H1 (cell line): ENCODE data around the gene SHLD1. TPM values are rescaled to one million over a fixed set of nuclear protein-coding genes. Genes with fewer than 3 reads are reported as not detected.

Experiments
- CTCF ChIA-PET: fragments of 300-600 bp; sonication (Branson Sonifier 250); formaldehyde crosslinking; loops from one replicate; lab custom pipeline; 2021; ENCODE audit not compliant: partially characterized antibody; lab: Charles Lee
- POLR2A ChIA-PET: fragments of 300-600 bp; sonication (Branson Sonifier 250); formaldehyde crosslinking; loops from one replicate; lab custom pipeline; 2021; ENCODE audit warnings: inconsistent platforms; ENCODE audit not compliant: partially characterized antibody; lab: Charles Lee
- DNase-seq, 2 experiments: peaks; one replicate each; pipeline versions ENCODE4 v3.0.0 to v3.0.0-alpha.2; 2010 to 2022; ENCODE audit warnings: low spot score in 2 of 2, low read depth in 1 of 2, mixed read lengths in 1 of 2
- FAIRE-seq: peaks from 2 replicates; lab custom pipeline; 2011; peaks lifted over from hg19 to GRCh38; lab: Jason Lieb, UNC
- H2AFZ ChIP-seq: 2 replicates; pipeline ENCODE4 v1.8.1; 2012; ENCODE audit warnings: low read length, inconsistent platforms
- H2AK5ac ChIP-seq: 2 replicates; pipeline ENCODE4 v1.6.1; 2013; ENCODE audit warnings: low read depth, low read length
- H2BK120ac ChIP-seq: replicated peaks from 2 replicates; pipeline ENCODE3; 2013; ENCODE audit warnings: low read depth, low read length, inconsistent platforms
- H2BK12ac ChIP-seq: 2 replicates; pipeline ENCODE4 v1.6.1; 2013; ENCODE audit warnings: low read depth, low read length
- H2BK15ac ChIP-seq: 2 replicates; pipeline ENCODE4 v1.6.1; 2013; ENCODE audit warnings: low read length
- H2BK20ac ChIP-seq: 2 replicates; pipeline ENCODE4 v1.6.1; 2013; ENCODE audit warnings: low read length
- H2BK5ac ChIP-seq: 2 replicates; pipeline ENCODE4 v1.6.1; 2013; ENCODE audit warnings: low read depth, low read length
- H3K14ac ChIP-seq: 2 replicates; pipeline ENCODE4 v1.6.1; 2013; ENCODE audit warnings: inconsistent platforms; ENCODE audit not compliant: insufficient read length
- H3K18ac ChIP-seq: 2 replicates; pipeline ENCODE4 v1.6.1; 2013; ENCODE audit warnings: low read length; ENCODE audit errors: extremely low read depth
- H3K23ac ChIP-seq: 2 replicates; pipeline ENCODE4 v1.6.1; 2013; ENCODE audit warnings: inconsistent platforms; ENCODE audit not compliant: insufficient read length
- H3K23me2 ChIP-seq: 2 replicates; pipeline ENCODE4 v1.6.1; 2013; ENCODE audit warnings: low read depth, low read length
- H3K27ac ChIP-seq: 2 replicates; pipeline ENCODE4 v1.6.1; 2011; ENCODE audit warnings: low read depth, low read length, inconsistent platforms
- H3K27me3 ChIP-seq, 4 experiments: replicated peaks in 1 of 4; 1 replicate in 1 of 4; 2 replicates in 3 of 4; pipeline versions ENCODE4 v1.6.1 to v1.8.1; 2011 to 2013; ENCODE audit warnings: low read length in 3 of 4, mild to moderate bottlenecking in 3 of 4, inconsistent platforms in 2 of 4, mixed read lengths in 2 of 4, moderate library complexity in 1 of 4; ENCODE audit not compliant: control insufficient read depth in 3 of 4, insufficient read depth in 3 of 4; ENCODE audit errors: extremely low read depth in 1 of 4
- H3K36me3 ChIP-seq, 4 experiments: 2 replicates each; pipeline versions ENCODE4 v1.6.1 to v1.8.1; 2011 to 2013; ENCODE audit warnings: mild to moderate bottlenecking in 4 of 4, low read length in 3 of 4, moderate library complexity in 2 of 4, control low read depth in 1 of 4, inconsistent platforms in 1 of 4; ENCODE audit not compliant: insufficient read depth in 4 of 4, control insufficient read depth in 2 of 4
- H3K4ac ChIP-seq: replicated peaks from 2 replicates; pipeline ENCODE3; 2013; ENCODE audit warnings: low read length, low read depth, mixed read lengths, inconsistent platforms; ENCODE audit not compliant: insufficient read length
- H3K4me1 ChIP-seq, 4 experiments: replicated peaks in 1 of 4; 1 replicate in 1 of 4; 2 replicates in 3 of 4; pipeline versions ENCODE4 v1.6.1 to v1.8.1; 2011 to 2013; ENCODE audit warnings: low read length in 3 of 4, inconsistent platforms in 2 of 4, mixed read lengths in 1 of 4; ENCODE audit not compliant: insufficient read depth in 4 of 4, control insufficient read depth in 3 of 4
- H3K4me2 ChIP-seq, 2 experiments: 2 replicates each; pipeline versions ENCODE4 v1.6.1 to v1.8.1; 2011 to 2013; ENCODE audit warnings: low read depth in 2 of 2, low read length in 2 of 2, control low read depth in 1 of 2, inconsistent platforms in 1 of 2, mild to moderate bottlenecking in 1 of 2; ENCODE audit not compliant: insufficient read depth in 1 of 2
- H3K4me3 ChIP-seq, 4 experiments: fragments of 200-600, 300-600 bp in 1 of 4; sonication (generic), shearing (Covaris generic), sonication (Bioruptor Twin) in 1 of 4; 2 replicates each; pipeline versions ENCODE4 v1.5.1 to v1.8.1; 2011 to 2016; ENCODE audit warnings: low read length in 4 of 4, low read depth in 3 of 4, control low read depth in 2 of 4, inconsistent platforms in 2 of 4, mild to moderate bottlenecking in 2 of 4, mixed read lengths in 1 of 4, moderate library complexity in 1 of 4; ENCODE audit not compliant: insufficient read depth in 2 of 4; ENCODE audit errors: extremely low read depth in 1 of 4
- H3K56ac ChIP-seq: replicated peaks from 2 replicates; pipeline ENCODE3; 2013; ENCODE audit warnings: low read depth, mild to moderate bottlenecking, mixed read lengths, low read length, inconsistent platforms; ENCODE audit not compliant: insufficient read length
- H3K79me1 ChIP-seq: 2 replicates; pipeline ENCODE4 v1.6.1; 2013; ENCODE audit warnings: low read depth, low read length, control low read depth
- H3K79me2 ChIP-seq, 2 experiments: 2 replicates each; pipeline versions ENCODE4 v1.6.1 to v1.8.1; 2012 to 2013; ENCODE audit warnings: low read length in 2 of 2, mild to moderate bottlenecking in 2 of 2, inconsistent platforms in 1 of 2; ENCODE audit not compliant: insufficient read depth in 2 of 2, control insufficient read depth in 1 of 2
- H3K9ac ChIP-seq, 4 experiments: replicated peaks in 1 of 4; 1 replicate in 1 of 4; 2 replicates in 3 of 4; pipeline versions ENCODE4 v1.6.1 to v1.8.1; 2011 to 2013; ENCODE audit warnings: low read depth in 3 of 4, low read length in 3 of 4, control low read depth in 2 of 4, mild to moderate bottlenecking in 2 of 4, moderate library complexity in 2 of 4, inconsistent platforms in 1 of 4; ENCODE audit errors: extremely low read depth in 1 of 4
- H3K9me3 ChIP-seq, 2 experiments: 2 replicates each; pipeline versions ENCODE4 v1.6.1 to v1.8.1; 2012 to 2013; ENCODE audit warnings: mild to moderate bottlenecking in 2 of 2, moderate library complexity in 2 of 2, control low read depth in 1 of 2, inconsistent platforms in 1 of 2, low read depth in 1 of 2, low read length in 1 of 2, mixed read lengths in 1 of 2; ENCODE audit not compliant: insufficient read depth in 2 of 2
- H4K20me1 ChIP-seq, 2 experiments: replicated peaks in 1 of 2; 2 replicates each; pipeline versions ENCODE3 to v1.8.1; 2011 to 2013; ENCODE audit warnings: inconsistent platforms in 2 of 2, low read length in 2 of 2, mild to moderate bottlenecking in 1 of 2; ENCODE audit not compliant: insufficient read depth in 2 of 2, control insufficient read depth in 1 of 2
- H4K5ac ChIP-seq: 2 replicates; pipeline ENCODE4 v1.6.1; 2013; ENCODE audit warnings: low read length, low read depth, mixed read lengths, inconsistent platforms; ENCODE audit not compliant: insufficient read length
- H4K8ac ChIP-seq: 2 replicates; pipeline ENCODE4 v1.8.0; 2013; ENCODE audit warnings: mild to moderate bottlenecking, moderate library complexity, low read length, inconsistent platforms; ENCODE audit not compliant: insufficient read depth; ENCODE audit errors: extremely low read depth
- H4K91ac ChIP-seq: replicated peaks from 2 replicates; pipeline ENCODE3; 2013; ENCODE audit warnings: low read length, mixed read lengths, inconsistent platforms; ENCODE audit not compliant: insufficient read length
- CTBP2 ChIP-seq: IDR thresholded peaks from 2 replicates; pipeline ENCODE4 v1.7.0; 2011; ENCODE audit warnings: borderline replicate concordance, mild to moderate bottlenecking, moderate library complexity, mixed read lengths, low read length; ENCODE audit not compliant: insufficient read depth, insufficient read length
- EP300 ChIP-seq, 2 experiments: IDR thresholded peaks; 1 replicate in 1 of 2; 2 replicates in 1 of 2; pipeline ENCODE4 v1.6.1; 2011 to 2012; ENCODE audit warnings: low read depth in 2 of 2, low read length in 2 of 2, mild to moderate bottlenecking in 2 of 2, borderline replicate concordance in 1 of 2, inconsistent platforms in 1 of 2, moderate library complexity in 1 of 2
- FOSL1 ChIP-seq: IDR thresholded peaks from 2 replicates; pipeline ENCODE4 v1.6.1; 2011; ENCODE audit warnings: mild to moderate bottlenecking, low read depth, low read length, moderate library complexity; ENCODE audit not compliant: insufficient read depth
- HDAC2 ChIP-seq, 2 experiments: fragments of 300-600 bp in 1 of 2; sonication (generic) in 1 of 2; IDR thresholded peaks; 2 replicates each; pipeline ENCODE4 v1.6.1; 2011 to 2012; ENCODE audit warnings: low read depth in 2 of 2, low read length in 2 of 2, mild to moderate bottlenecking in 2 of 2, moderate library complexity in 2 of 2, borderline replicate concordance in 1 of 2, inconsistent platforms in 1 of 2
- KDM5A ChIP-seq: fragments of 200-600 bp; IDR thresholded peaks from 2 replicates; pipeline ENCODE4 v1.7.1; 2012; ENCODE audit warnings: mild to moderate bottlenecking, low read length, inconsistent platforms, mixed read lengths
- NRF1 ChIP-seq: IDR thresholded peaks from 2 replicates; pipeline ENCODE4 v1.6.1; 2011; ENCODE audit warnings: mild to moderate bottlenecking, low read depth, low read length, improper control_type of control experiment
- POLR2AphosphoS5 ChIP-seq: IDR thresholded peaks from 2 replicates; pipeline ENCODE4 v1.6.1; 2011; ENCODE audit warnings: low read depth, low read length
- POU5F1 ChIP-seq: IDR thresholded peaks from 2 replicates; pipeline ENCODE4 v1.6.1; 2011; ENCODE audit warnings: low read depth, mild to moderate bottlenecking, low read length, moderate library complexity
- RNF2 ChIP-seq: fragments of 200-900, 300-1000 bp; sonication (generic); IDR thresholded peaks from 2 replicates; pipeline ENCODE4 v1.7.1; 2016; ENCODE audit warnings: borderline replicate concordance, low read depth, mild to moderate bottlenecking, antibody characterized with exemption, low read length; ENCODE audit not compliant: poor library complexity, severe bottlenecking; ENCODE audit errors: missing control alignments
- SRF ChIP-seq: IDR thresholded peaks from 2 replicates; pipeline ENCODE4 v1.6.1; 2011; ENCODE audit warnings: mild to moderate bottlenecking, low read depth, low read length, moderate library complexity
- TCF12 ChIP-seq: IDR thresholded peaks from 2 replicates; pipeline ENCODE4 v1.6.1; 2011; ENCODE audit warnings: low read depth, mild to moderate bottlenecking, low read length
- YY1 ChIP-seq: IDR thresholded peaks from 2 replicates; pipeline ENCODE4 v1.6.1; 2011; ENCODE audit warnings: low read depth, mild to moderate bottlenecking, low read length
- ZNF274 ChIP-seq: IDR thresholded peaks from 2 replicates; pipeline ENCODE4 v1.7.0; 2012; ENCODE audit warnings: low read length, borderline replicate concordance; ENCODE audit errors: extremely low read depth
- whole genome bisulfite sequencing, 2 experiments: shearing (Covaris generic) in 1 of 2; methylation state at CpG; one replicate each; pipeline versions ENCODE4 v1.1.6 to v1.1.7; 2013 to 2015; ENCODE audit warnings: low lambda C conversion rate in 2 of 2, mixed read lengths in 2 of 2, inconsistent platforms in 1 of 2, low coverage in 1 of 2, missing lambda C conversion rate in 1 of 2; ENCODE audit not compliant: insufficient replicate concordance in 2 of 2, insufficient coverage in 1 of 2, insufficient read length in 1 of 2; ENCODE audit errors: extremely low coverage in 1 of 2, missing lambda C conversion rate in 1 of 2; 5-methylcytosine and 5-hydroxymethylcytosine counted together
- polyA plus RNA-seq, 7 experiments: library from polyadenylated mRNA; depleted of rRNA in 3 of 7; stranded (reverse) in 5 of 7; unstranded in 2 of 7; fragments of >200 nt in 5 of 7; fragments of 200-250 nt in 2 of 7; gene quantifications; 1 replicate in 5 of 7; 2 replicates in 1 of 7; 4 replicates in 1 of 7; pipeline versions ENCODE4 v1.2.1 to v1.2.3, GENCODE V29; 2011 to 2013; ENCODE audit warnings: missing spikeins in 2 of 7, mixed read lengths in 2 of 7
- total RNA-seq: library from RNA; stranded (reverse); fragmentation: NEBNext Ultra II Directional; extraction: Animal tissue kit (Norgen Biotek cat#: 25700); gene quantifications from 2 replicates; pipeline ENCODE4 v1.2.1, GENCODE V29; 2021

The SHLD1 gene
- total and polyA plus RNA-seq, 2 of the 8 experiments (the other 6 are each of a cell fraction or from before 2014, with no cell fraction given): 4.2 to 6.5 TPM

- Histone ChIP-seq H3K18ac (no peak overlapping the region), H3K9me3 (no peaks in the 10 kb centered on the region), H3K27me3 (no peaks in the 10 kb centered on the region), H2AFZ (peak overlapping the region; percentile 9; the same call in 1 of the 2 replicates), H3K14ac (no peak overlapping the region), H3K79me2 (no peaks in the 10 kb centered on the region), H4K5ac (no peak overlapping the region), H2BK120ac (no peak overlapping the region), H3K79me1 (no peaks in the 10 kb centered on the region), H4K8ac (no peak overlapping the region), H2BK20ac (no peak overlapping the region), H3K56ac (no peak overlapping the region), H3K9ac (no peak overlapping the region), H2AK5ac (no peak overlapping the region), H3K23ac (no peak overlapping the region), H3K4me2 (no peak overlapping the region), H3K4ac (no peak overlapping the region), H4K91ac (no peak overlapping the region), H3K4me3 (no peak overlapping the region), H3K36me3 (no peaks in the 10 kb centered on the region), H2BK5ac (no peak overlapping the region), H2BK15ac (no peak overlapping the region), H3K27ac (no peak overlapping the region), H3K4me1 (peaks cover 0 to 7% (median 4%) of the 10 kb centered on the region in 4 experiments; a peak in 4 of 7 replicates), H3K23me2 (no peaks in the 10 kb centered on the region; the same call in 1 of the 2 replicates), H2BK12ac (no peak overlapping the region), H4K20me1 (no peaks in the 10 kb centered on the region)
- no peak for DNase-seq
- no peak for FAIRE-seq
- POLR2A ChIA-PET: no interaction called here
- 89% methylated on average over 9 of the region's 9 CpGs; no CpG with 5 or more reads in 1 of the 2 experiments for WGBS, 2 experiments
- CTCF ChIA-PET: interaction anchor here (0.6 to 1.5 kb wide), 8 partner anchors 11 to 352 kb away, joined by 3 to 5 read pairs (median 3); no protein-coding TSS in a partner anchor
- TF ChIP-seq KDM5A (no peak), HDAC2 (IDR thresholded peaks at IDR 0.05; ENCODE audit: borderline replicate concordance in 1 of 2, low read depth in 2 of 2, low read length in 2 of 2) (no peak), EP300 (IDR thresholded peaks at IDR 0.05; ENCODE audit: borderline replicate concordance in 1 of 2, low read depth in 2 of 2, low read length in 2 of 2) (no peak), RNF2 (no peak), YY1 (no peak), ZNF274 (no peak), POLR2AphosphoS5 (no peak), CTBP2 (no peak), POU5F1 (no peak), TCF12 (no peak), SRF (no peak), NRF1 (no peak), FOSL1 (no peak)
These were observed 132.0 kb downstream of the SHLD1 start for GRCh38 chr20:5882166-5882565.
